H1 (cell line): Measurements from ENCODE around the gene TRMT61B.

Experiments used
- BRCA1 ChIP-seq: IDR thresholded peaks from 2 replicates; pipeline ENCODE4 v1.6.1; 2012; ENCODE audit warnings: low read depth, low read length, improper control_type of control experiment
- CHD1 ChIP-seq: IDR thresholded peaks from 2 replicates; pipeline ENCODE4 v1.6.1; 2012; ENCODE audit warnings: low read depth, low read length, improper control_type of control experiment
- CTCF ChIP-seq, 3 experiments: IDR thresholded peaks; 1 replicate in 2 of 3; 2 replicates in 1 of 3; pipeline versions ENCODE4 v1.5.1 to v1.6.1; 2011; ENCODE audit warnings: low read length in 3 of 3, mild to moderate bottlenecking in 3 of 3, inconsistent platforms in 2 of 3, low read depth in 1 of 3, moderate library complexity in 1 of 3; ENCODE audit not compliant: insufficient read depth in 1 of 3; ENCODE audit errors: control extremely low read depth in 1 of 3
- EZH2 ChIP-seq: fragments of 200-600 bp; sonication (generic); IDR thresholded peaks from 2 replicates; pipeline ENCODE4 v1.7.1; 2012; ENCODE audit warnings: low read depth, mild to moderate bottlenecking, moderate library complexity, low read length, inconsistent platforms; ENCODE audit not compliant: severe bottlenecking
- NRF1 ChIP-seq: IDR thresholded peaks from 2 replicates; pipeline ENCODE4 v1.6.1; 2011; ENCODE audit warnings: mild to moderate bottlenecking, low read depth, low read length, improper control_type of control experiment
- RAD21 ChIP-seq, 2 experiments: IDR thresholded peaks in 1 of 2; conservative IDR thresholded peaks in 1 of 2; 2 replicates each; pipeline ENCODE4 v1.6.1; 2011; ENCODE audit warnings: low read depth in 2 of 2, low read length in 2 of 2, improper control_type of control experiment in 1 of 2, inconsistent platforms in 1 of 2, mild to moderate bottlenecking in 1 of 2, moderate library complexity in 1 of 2
- SUZ12 ChIP-seq: fragments of 200-600 bp; sonication (generic); IDR thresholded peaks from 2 replicates; pipeline ENCODE4 v1.6.1; 2012; ENCODE audit warnings: mild to moderate bottlenecking, inconsistent platforms, low read length, moderate library complexity, mixed read lengths

- TF ChIP-seq RAD21 (IDR thresholded peaks at IDR 0.05 in 1 of 2, conservative IDR thresholded peaks at IDR 0.05 in 1 of 2; ENCODE audit: low read depth in 2 of 2, low read length in 2 of 2) (no peak), SUZ12 (no peak), CHD1 (no peak), BRCA1 (no peak), NRF1 (no peak), EZH2 (no peak), CTCF (IDR thresholded peaks at IDR 0.05; ENCODE audit: control extremely low read depth in 1 of 3, insufficient read depth in 1 of 3, low read depth in 1 of 3, low read length in 3 of 3) (no peak)
These were observed 45.9 kb downstream of the TRMT61B start for GRCh38 chr2:28824207-28824606.
